ENCODE measurements around the gene IP6K3. TPM values are rescaled to one million over a fixed set of nuclear protein-coding genes. Genes with fewer than 3 reads are reported as not detected.

Gene IP6K3
- total and polyA plus RNA-seq, 3 experiments from 2014 or later, result not detected

DNA sequence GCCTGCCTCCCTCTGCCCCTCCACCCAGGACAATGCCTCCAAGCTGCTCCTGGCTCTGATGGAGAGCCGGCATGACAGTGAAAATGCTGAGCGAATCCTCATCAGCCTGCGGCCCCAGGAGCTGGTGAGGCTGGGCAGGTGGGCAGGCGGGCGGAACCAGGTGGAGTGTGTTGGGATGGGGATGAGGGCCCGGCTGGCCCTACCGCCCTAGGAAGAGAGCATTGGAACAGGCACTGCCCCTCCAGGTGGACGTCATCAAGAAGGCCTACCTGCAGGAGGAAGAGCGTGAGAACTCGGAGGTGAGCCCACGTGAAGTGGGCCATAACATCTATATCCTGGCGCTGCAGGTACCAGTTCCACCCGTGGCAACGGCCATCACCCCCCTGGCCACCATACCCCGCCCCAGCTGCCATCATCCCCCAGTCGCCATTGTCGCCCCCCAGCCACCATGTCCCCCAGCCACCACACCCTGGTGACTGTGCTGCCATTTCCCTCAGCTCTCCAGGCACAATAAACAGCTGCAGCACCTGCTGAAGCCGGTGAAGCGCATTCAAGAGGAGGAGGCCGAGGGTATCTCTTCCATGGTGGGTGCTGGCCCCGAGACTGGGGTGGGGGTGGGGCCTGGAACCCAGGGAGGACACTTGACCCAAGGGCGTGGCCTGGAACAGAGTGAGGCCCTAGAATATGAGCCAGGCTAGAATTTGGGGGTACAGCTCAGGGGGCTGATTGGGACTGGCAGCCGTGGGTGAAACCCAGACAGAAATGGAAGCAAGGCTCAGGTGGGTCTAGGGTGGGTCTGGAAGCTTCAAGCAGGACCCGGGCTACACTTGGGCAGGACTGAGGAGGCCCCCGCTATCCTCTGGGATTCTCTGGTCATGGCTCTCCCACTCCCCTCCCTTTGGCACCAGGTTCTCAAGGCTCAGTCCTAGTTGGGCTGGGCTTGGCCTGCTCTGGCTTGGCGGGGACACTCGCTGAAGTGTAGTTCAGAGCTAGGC is 59.4 kb downstream of the IP6K3 start:
- Histone ChIP-seq H3K27ac (ENCODE audit: low read depth, low read length) (no peak overlapping the region), H3K4me3 (ENCODE audit: low read length) (no peak overlapping the region), H3K4me1 (ENCODE audit: insufficient read depth, low read length) (peaks cover 20% of the 10 kb centered on the region), H3K36me3 (ENCODE audit: insufficient read depth, low read length) (peaks cover 48% of the 10 kb centered on the region), H3K27me3 (ENCODE audit: insufficient read depth, low read length, poor library complexity, severe bottlenecking) (no peaks in the 10 kb centered on the region), H3K9me3 (ENCODE audit: low read length) (no peaks in the 10 kb centered on the region)
- Mint-ChIP-seq H3K4me1 (peaks cover 14 to 22% (median 18%) of the 10 kb centered on the region in 3 donors), H3K27ac (peak overlapping the region in 3 of 8 donors; percentile 44 to 87 (median 72)), H3K9me3 (peaks cover 0 to 1% (median 0%) of the 10 kb centered on the region in 5 donors), H3K36me3 (peaks cover 6 to 96% (median 20%) of the 10 kb centered on the region in 3 donors), H3K27me3 (peaks cover 0 to 2% of the 10 kb centered on the region in 2 donors), H3K4me3 (no peak overlapping the region)
- ChIA-PET POLR2A (interaction anchor here (1.0 kb wide), 1 partner anchor 8 kb away, joined by 3 read pairs; no protein-coding TSS in a partner anchor), CTCF (no interaction called here)
- no peak for DNase-seq

- H3K27me3 Mint-ChIP-seq, result peaks cover 0 to 2% of the 10 kb centered on the region in 2 donors
- CTCF ChIA-PET, result no interaction called here
- peak overlapping the region in 6 of 8 donors; percentile 5 to 96 (median 48) for H3K27ac Mint-ChIP-seq
Measured at GRCh38 chr6:33686225-33686924, 60.3 kb downstream of the IP6K3 start.

GRCh38 chr6:33685411-33686224 is 61.1 kb downstream of the IP6K3 start:
- Histone ChIP-seq H3K27ac (ENCODE audit: low read depth, low read length) (no peak overlapping the region), H3K4me1 (ENCODE audit: insufficient read depth, low read length) (peaks cover 12% of the 10 kb centered on the region), H3K9me3 (ENCODE audit: low read length) (no peaks in the 10 kb centered on the region), H3K36me3 (ENCODE audit: insufficient read depth, low read length) (peaks cover 33% of the 10 kb centered on the region), H3K4me3 (ENCODE audit: low read length) (no peak overlapping the region), H3K27me3 (ENCODE audit: insufficient read depth, low read length, poor library complexity, severe bottlenecking) (no peaks in the 10 kb centered on the region)
- peaks cover 6 to 95% (median 22%) of the 10 kb centered on the region in 3 donors for H3K36me3 Mint-ChIP-seq
- peaks cover 0 to 2% of the 10 kb centered on the region in 2 donors for H3K27me3 Mint-ChIP-seq
- H3K4me3 Mint-ChIP-seq, result no peak overlapping the region
- H3K9me3 Mint-ChIP-seq, result peaks cover 0 to 1% (median 0%) of the 10 kb centered on the region in 5 donors
- peaks cover 0 to 13% (median 11%) of the 10 kb centered on the region in 3 donors for H3K4me1 Mint-ChIP-seq
- H3K27ac Mint-ChIP-seq, result peak overlapping the region in 3 of 8 donors; percentile 48 to 68 (median 58)
- POLR2A ChIA-PET, result no interaction called here
- CTCF ChIA-PET, result no interaction called here
- no peak for DNase-seq

More at GRCh38 chr6:33686225-33686924, 60.3 kb downstream of the IP6K3 start:
- Histone ChIP-seq H3K9me3 (ENCODE audit: low read length) (no peaks in the 10 kb centered on the region), H3K36me3 (ENCODE audit: insufficient read depth, low read length) (peaks cover 40% of the 10 kb centered on the region), H3K27ac (ENCODE audit: low read depth, low read length) (no peak overlapping the region), H3K27me3 (ENCODE audit: insufficient read depth, low read length, poor library complexity, severe bottlenecking) (no peaks in the 10 kb centered on the region), H3K4me1 (ENCODE audit: insufficient read depth, low read length) (peaks cover 12% of the 10 kb centered on the region), H3K4me3 (ENCODE audit: low read length) (no peak overlapping the region)
- no peak overlapping the region for H3K4me3 Mint-ChIP-seq
- POLR2A ChIA-PET, result no interaction called here
- peaks cover 0 to 1% (median 0%) of the 10 kb centered on the region in 5 donors for H3K9me3 Mint-ChIP-seq
- peaks cover 6 to 96% (median 20%) of the 10 kb centered on the region in 3 donors for H3K36me3 Mint-ChIP-seq
- DNase-seq, result no peak
- H3K4me1 Mint-ChIP-seq, result peaks cover 5 to 15% (median 11%) of the 10 kb centered on the region in 3 donors

DNA sequence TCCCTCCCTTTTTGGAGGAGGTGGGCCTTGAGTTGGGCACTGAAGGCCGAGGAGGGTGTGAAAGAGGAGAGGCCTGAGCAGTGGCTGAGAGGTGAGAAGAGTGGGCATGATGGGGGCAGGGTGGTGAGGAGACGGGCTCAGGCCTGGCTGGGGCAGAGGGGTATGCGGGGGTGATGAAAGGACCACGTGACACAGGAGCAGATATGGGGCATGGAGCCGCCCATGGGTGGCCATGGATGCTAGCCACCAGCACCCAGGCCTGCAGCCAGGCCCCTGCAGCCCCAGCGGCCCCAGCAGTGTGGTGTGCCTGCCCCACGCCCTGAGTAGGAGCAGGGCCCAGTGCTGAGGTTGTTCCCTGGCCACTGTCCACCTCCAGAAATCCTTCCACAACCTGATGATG is 61.7 kb downstream of the IP6K3 start:
- peaks cover 6 to 96% (median 22%) of the 10 kb centered on the region in 3 donors for H3K36me3 Mint-ChIP-seq
- POLR2A ChIA-PET, result no interaction called here

DNA sequence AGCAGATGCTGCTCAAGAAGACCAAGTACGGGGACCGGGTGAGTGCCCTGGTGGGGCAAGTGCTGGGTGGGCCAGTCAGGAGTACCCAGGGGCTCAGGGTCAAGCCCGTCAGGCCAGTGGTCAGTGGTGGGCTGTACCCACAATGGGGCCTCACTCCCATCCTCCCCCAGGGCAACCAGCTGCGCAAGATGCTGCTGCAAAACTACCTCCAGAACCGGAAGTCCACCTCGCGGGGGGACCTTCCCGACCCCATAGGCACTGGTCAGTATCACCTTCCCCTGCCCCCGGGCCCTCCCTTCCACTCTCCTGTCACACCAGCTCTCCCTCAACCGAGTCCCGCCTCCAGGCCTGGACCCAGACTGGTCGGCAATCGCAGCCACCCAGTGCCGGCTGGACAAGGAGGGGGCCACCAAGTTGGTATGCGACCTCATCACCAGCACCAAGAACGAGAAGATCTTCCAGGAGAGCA is 62.2 kb downstream of the IP6K3 start:
- H3K27me3 ChIP-seq (ENCODE audit: insufficient read depth, low read length, poor library complexity, severe bottlenecking), result no peaks in the 10 kb centered on the region
- peak overlapping the region in 3 of 8 donors; percentile 50 to 87 (median 73) for H3K27ac Mint-ChIP-seq
- H3K36me3 ChIP-seq (ENCODE audit: insufficient read depth, low read length), result peaks cover 33% of the 10 kb centered on the region
- peaks cover 0 to 1% (median 0%) of the 10 kb centered on the region in 5 donors for H3K9me3 Mint-ChIP-seq
- H3K4me3 Mint-ChIP-seq, result peak overlapping the region in 1 of 7 donors; percentile 54
- POLR2A ChIA-PET, result no interaction called here
- H3K4me1 Mint-ChIP-seq, result peaks cover 0 to 13% (median 11%) of the 10 kb centered on the region in 3 donors
- CTCF ChIA-PET, result interaction anchor here (1.5 kb wide), 1 partner anchor 16 kb away, joined by 4 read pairs; no protein-coding TSS in a partner anchor
- DNase-seq, result no peak
- H3K4me3 ChIP-seq (ENCODE audit: low read length), result no peak overlapping the region
- peaks cover 0 to 2% of the 10 kb centered on the region in 2 donors for H3K27me3 Mint-ChIP-seq
- H3K4me1 ChIP-seq (ENCODE audit: insufficient read depth, low read length), result peaks cover 12% of the 10 kb centered on the region
- H3K27ac ChIP-seq (ENCODE audit: low read depth, low read length), result no peak overlapping the region
- H3K36me3 Mint-ChIP-seq, result peaks cover 6 to 96% (median 18%) of the 10 kb centered on the region in 3 donors
- no peaks in the 10 kb centered on the region for H3K9me3 ChIP-seq (ENCODE audit: low read length)

More for the DNA sequence above, 61.7 kb downstream of the IP6K3 start:
- Mint-ChIP-seq H3K27me3 (peaks cover 0 to 2% of the 10 kb centered on the region in 2 donors), H3K9me3 (peaks cover 0 to 1% (median 0%) of the 10 kb centered on the region in 5 donors), H3K27ac (peak overlapping the region in 1 of 8 donors; percentile 73), H3K4me3 (no peak overlapping the region), H3K4me1 (peaks cover 0 to 13% (median 11%) of the 10 kb centered on the region in 3 donors)
- Histone ChIP-seq H3K27me3 (ENCODE audit: insufficient read depth, low read length, poor library complexity, severe bottlenecking) (no peaks in the 10 kb centered on the region), H3K27ac (ENCODE audit: low read depth, low read length) (no peak overlapping the region), H3K9me3 (ENCODE audit: low read length) (no peaks in the 10 kb centered on the region), H3K4me3 (ENCODE audit: low read length) (no peak overlapping the region), H3K4me1 (ENCODE audit: insufficient read depth, low read length) (peaks cover 12% of the 10 kb centered on the region), H3K36me3 (ENCODE audit: insufficient read depth, low read length) (peaks cover 28% of the 10 kb centered on the region)
- CTCF ChIA-PET, result no interaction called here
- DNase-seq, result no peak

- H3K27me3 ChIP-seq (ENCODE audit: insufficient read depth, low read length, poor library complexity, severe bottlenecking), result no peaks in the 10 kb centered on the region
- Mint-ChIP-seq H3K36me3 (peaks cover 6 to 95% (median 15%) of the 10 kb centered on the region in 3 donors), H3K4me3 (peak overlapping the region in 2 of 7 donors; percentile 45 to 54), H3K9me3 (no peaks in the 10 kb centered on the region), H3K27me3 (no peaks in the 10 kb centered on the region), H3K27ac (peak overlapping the region in 7 of 8 donors; percentile 63 to 90 (median 75)), H3K4me1 (peaks cover 0 to 13% (median 11%) of the 10 kb centered on the region in 3 donors)
- H3K4me3 ChIP-seq (ENCODE audit: low read length), result no peak overlapping the region
- H3K27ac ChIP-seq (ENCODE audit: low read depth, low read length), result no peak overlapping the region
- POLR2A ChIA-PET, result interaction anchor here (0.5 kb wide), 1 partner anchor 66 kb away, joined by 3 read pairs; no protein-coding TSS in a partner anchor
- peaks cover 37% of the 10 kb centered on the region for H3K36me3 ChIP-seq (ENCODE audit: insufficient read depth, low read length)
- H3K4me1 ChIP-seq (ENCODE audit: insufficient read depth, low read length), result peaks cover 12% of the 10 kb centered on the region
- CTCF ChIA-PET, result interaction anchor here (1.5 kb wide), 1 partner anchor 17 kb away, joined by 4 read pairs; no protein-coding TSS in a partner anchor
- no peaks in the 10 kb centered on the region for H3K9me3 ChIP-seq (ENCODE audit: low read length)
- no peak for DNase-seq
Measured at GRCh38 chr6:33683576-33684427, 62.9 kb downstream of the IP6K3 start.
